HCT116 (cell line): Measurements from ENCODE around the gene TNFSF11. TPM values are rescaled to one million over a fixed set of nuclear protein-coding genes. Genes with fewer than 3 reads are reported as not detected.

Source experiments
- ATAC-seq: fragments of 200-7000 bp; cut with Tn5 transposase; 2 replicates; pipeline ENCODE4 v1.9.1; 2020; ENCODE audit warnings: mild to moderate bottlenecking, moderate library complexity
- BruUV-seq: library from RNA; stranded (reverse); fragments of 400-500 nt; replicated peaks from 2 replicates; lab custom pipeline; 2021; lab: Mats Ljungman, UMichigan
- CTCF ChIA-PET: fragments of 300-600 bp; sonication (Branson Sonifier 250); formaldehyde crosslinking; loops from one replicate; lab custom pipeline; 2021; ENCODE audit warnings: antibody characterized with exemption; lab: Charles Lee
- POLR2A ChIA-PET: fragments of 300-600, 350-600 bp; sonication (Branson Sonifier 250); formaldehyde crosslinking; loops from one replicate; lab custom pipeline; 2021; ENCODE audit warnings: antibody characterized with exemption; lab: Charles Lee
- RAD21 ChIA-PET, 2 experiments: fragments of 300-600 bp; sonication (Branson Sonifier 250); formaldehyde crosslinking; loops; one replicate each; lab custom pipeline; 2023; ENCODE audit warnings: low total read pairs in 2 of 2; ENCODE audit not compliant: uncharacterized antibody in 2 of 2, unreplicated experiment in 2 of 2, low non-redundant PET in 1 of 2; lab: Charles Lee
- DNase-seq: peaks from one replicate; pipeline ENCODE4 v3.0.0-alpha.2; 2010; ENCODE audit warnings: low read depth, low spot score
- H2AFZ ChIP-seq: fragments of 200-600 bp; shearing (Covaris generic), sonication (generic); 2 replicates; pipeline ENCODE4 v1.6.1; 2017; ENCODE audit warnings: low read depth, mixed run types, mixed read lengths, antibody characterized with exemption, low read length; ENCODE audit not compliant: poor library complexity, severe bottlenecking
- H3K27ac ChIP-seq: 2 replicates; pipeline ENCODE4 v1.5.1; 2012; ENCODE audit warnings: low read depth, low read length
- H3K27me3 ChIP-seq: fragments of 200-600 bp; sonication (generic); 2 replicates; pipeline ENCODE4 v1.6.1; 2016; ENCODE audit warnings: mixed run types, low read length, mixed read lengths; ENCODE audit not compliant: insufficient read depth
- H3K36me3 ChIP-seq, 2 experiments: fragments of 200-500 bp in 1 of 2; fragments of 200-600 bp in 1 of 2; sonication (Bioruptor generic) in 1 of 2; sonication (generic) in 1 of 2; 2 replicates each; pipeline versions ENCODE4 v1.5.1 to v1.6.1; 2014 to 2016; ENCODE audit warnings: low read length in 2 of 2, inconsistent platforms in 1 of 2, mixed read lengths in 1 of 2, mixed run types in 1 of 2; ENCODE audit not compliant: insufficient read depth in 2 of 2, control insufficient read depth in 1 of 2
- H3K4me1 ChIP-seq, 2 experiments: fragments of 200-600 bp in 1 of 2; sonication (generic) in 1 of 2; 2 replicates each; pipeline versions ENCODE4 v1.5.1 to v1.6.1; 2012 to 2017; ENCODE audit warnings: low read length in 2 of 2, inconsistent platforms in 1 of 2, mild to moderate bottlenecking in 1 of 2, mixed read lengths in 1 of 2, mixed run types in 1 of 2, moderate library complexity in 1 of 2; ENCODE audit not compliant: insufficient read depth in 2 of 2, control insufficient read depth in 1 of 2
- H3K4me2 ChIP-seq: fragments of 200-600 bp; sonication (generic); 2 replicates; pipeline ENCODE4 v1.6.1; 2017; ENCODE audit warnings: mixed run types, low read length, mixed read lengths
- H3K4me3 ChIP-seq, 2 experiments: fragments of 200-600 bp in 1 of 2; sonication (generic) in 1 of 2; replicated peaks in 1 of 2; 2 replicates each; pipeline ENCODE4 v1.5.1; 2011 to 2016; ENCODE audit warnings: low read length in 2 of 2, control low read depth in 1 of 2, low read depth in 1 of 2, mild to moderate bottlenecking in 1 of 2, mixed read lengths in 1 of 2, mixed run types in 1 of 2
- H3K79me2 ChIP-seq: fragments of 200-600 bp; sonication (generic); 2 replicates; pipeline ENCODE4 v1.6.1; 2017; ENCODE audit warnings: mild to moderate bottlenecking, mixed run types, low read length, moderate library complexity, mixed read lengths; ENCODE audit not compliant: insufficient read depth
- H3K9ac ChIP-seq: fragments of 200-600 bp; sonication (generic); 2 replicates; pipeline ENCODE4 v1.6.1; 2016; ENCODE audit warnings: low read length, mixed read lengths
- H3K9me2 ChIP-seq: fragments of 200-600 bp; sonication (generic), shearing (Covaris generic); 2 replicates; pipeline ENCODE4 v1.6.1; 2017; ENCODE audit warnings: mixed run types, mild to moderate bottlenecking, moderate library complexity; ENCODE audit not compliant: insufficient read depth
- H3K9me3 ChIP-seq, 2 experiments: fragments of 200-500 bp in 1 of 2; fragments of 200-600 bp in 1 of 2; sonication (Bioruptor generic) in 1 of 2; sonication (generic) in 1 of 2; 2 replicates each; pipeline ENCODE4 v1.6.1; 2014 to 2017; ENCODE audit warnings: low read length in 2 of 2, mixed read lengths in 2 of 2, inconsistent platforms in 1 of 2, low read depth in 1 of 2, mild to moderate bottlenecking in 1 of 2, mixed run types in 1 of 2, moderate library complexity in 1 of 2; ENCODE audit not compliant: control insufficient read depth in 1 of 2, insufficient read depth in 1 of 2
- H4K20me1 ChIP-seq: fragments of 200-600 bp; sonication (generic), shearing (Covaris generic); 2 replicates; pipeline ENCODE4 v1.6.1; 2017; ENCODE audit warnings: mixed run types, mild to moderate bottlenecking, moderate library complexity; ENCODE audit not compliant: insufficient read depth
- CBX3 ChIP-seq: IDR thresholded peaks from 2 replicates; pipeline ENCODE4 v1.6.1; 2012; ENCODE audit warnings: low read depth
- CEBPB ChIP-seq: IDR thresholded peaks from 2 replicates; pipeline ENCODE4 v1.6.1; 2012; ENCODE audit warnings: low read depth
- ELF1 ChIP-seq: IDR thresholded peaks from 2 replicates; pipeline ENCODE4 v1.6.1; 2012; ENCODE audit warnings: low read depth, borderline replicate concordance
- EZH2 ChIP-seq: fragments of 200-600 bp; sonication (generic); IDR thresholded peaks from 2 replicates; pipeline ENCODE4 v1.6.1; 2017; ENCODE audit warnings: antibody characterized with exemption, mixed run types
- MAX ChIP-seq: IDR thresholded peaks from 2 replicates; pipeline ENCODE4 v1.6.1; 2012
- POLR2AphosphoS5 ChIP-seq: IDR thresholded peaks from 2 replicates; pipeline ENCODE4 v1.6.1; 2011; ENCODE audit warnings: mild to moderate bottlenecking, low read depth, low read length, moderate library complexity
- REST ChIP-seq: IDR thresholded peaks from 2 replicates; pipeline ENCODE4 v1.6.1; 2012; ENCODE audit warnings: low read depth
- SP1 ChIP-seq: IDR thresholded peaks from 2 replicates; pipeline ENCODE4 v1.6.1; 2012; ENCODE audit warnings: low read depth
- ZFX ChIP-seq: fragments of 450-650 bp; IDR thresholded peaks from 2 replicates; pipeline ENCODE4 v1.6.1; 2017
- intact Hi-C: fragments of 100-400 bp; cut with micrococcal nuclease; formaldehyde crosslinking; loops from 2 replicates; pipeline ENCODE4 v1.10.0; 2022
- total RNA-seq: library from RNA; stranded (reverse); gene quantifications from one replicate; pipeline ENCODE4 v1.2.1, GENCODE V29; 2021; ENCODE audit not compliant: unreplicated experiment

The TNFSF11 gene
- total RNA-seq, 1 experiment from 2014 or later = not detected

- TF ChIP-seq REST = no peak
- TF ChIP-seq, all 23 proteins: peak for 0
Observed at GRCh38 chr13:42652642-42653415, 78.9 kb downstream of the TNFSF11 start (continued).

GRCh38 chr13:42653679-42654078, 79.7 kb downstream of the TNFSF11 start:
- intact Hi-C loops = no loop called here
- Histone ChIP-seq H3K4me2 (no peak overlapping the region), H3K79me2 (no peaks in the 10 kb centered on the region), H3K9me3 (no peaks in the 10 kb centered on the region), H3K27ac (no peak overlapping the region), H3K36me3 (no peaks in the 10 kb centered on the region), H3K4me3 (no peak overlapping the region), H3K4me1 (no peaks in the 10 kb centered on the region), H3K9ac (no peak overlapping the region), H3K27me3 (peaks cover 51% of the 10 kb centered on the region), H2AFZ (no peak overlapping the region), H3K9me2 (no peaks in the 10 kb centered on the region), H4K20me1 (no peaks in the 10 kb centered on the region)
- no peak for TF ChIP-seq CEBPB
- TF ChIP-seq EZH2 = no peak
- TF ChIP-seq REST = no peak
- TF ChIP-seq ZFX = no peak
- TF ChIP-seq MAX = no peak
- TF ChIP-seq ELF1 = no peak
- no peak for TF ChIP-seq SP1
- no peak for TF ChIP-seq POLR2AphosphoS5
- no peak for TF ChIP-seq CBX3
- RAD21 ChIA-PET = no interaction called here
- CTCF ChIA-PET = no interaction called here
- BruUV-seq = no TSS peak
- ATAC-seq = no peak
- no peak for DNase-seq
- POLR2A ChIA-PET = no interaction called here
